ENCODE measurements around the gene SACM1L.

The SACM1L gene

GRCh38 chr3:45775571-45776300 lies 86.5 kb downstream of the SACM1L start:
- Histone ChIP-seq H3K27me3 (ENCODE audit: control insufficient read depth in 3 of 3, insufficient read depth in 3 of 3, low read depth in 1 of 3, low read length in 3 of 3) (peaks cover 0 to 10% (median 0%) of the 10 kb centered on the region in 3 experiments), H3K14ac (ENCODE audit: low read length) (peak overlapping the region; percentile 67), H3K4ac (ENCODE audit: low read length) (peak overlapping the region; percentile 79), H4K8ac (ENCODE audit: low read depth, low read length) (no peak overlapping the region), H3K4me3 (ENCODE audit: low read length in 2 of 2) (no peak overlapping the region), H2BK5ac (ENCODE audit: low read length) (no peak overlapping the region), H3K18ac (ENCODE audit: low read length) (peak overlapping the region; percentile 73), H3K27ac (replicated peaks; ENCODE audit: low read length) (no peak overlapping the region), H4K91ac (ENCODE audit: low read depth, low read length, poor library complexity) (no peak overlapping the region), H3K9me3 (replicated peaks in 1 of 2; ENCODE audit: control insufficient read depth in 2 of 2, insufficient read depth in 1 of 2, low read depth in 1 of 2, low read length in 2 of 2) (no peaks in the 10 kb centered on the region), H3K4me2 (ENCODE audit: insufficient read depth, low read length, poor library complexity, severe bottlenecking) (no peak overlapping the region), H3K23ac (ENCODE audit: low read depth, low read length, poor library complexity) (peak overlapping the region; percentile 39), H2AK5ac (ENCODE audit: low read depth, low read length) (no peak overlapping the region), H2BK15ac (ENCODE audit: low read length) (peak overlapping the region; percentile 39), H3K9ac (ENCODE audit: low read depth, low read length, poor library complexity) (no peak overlapping the region), H3K36me3 (replicated peaks in 1 of 2; ENCODE audit: control insufficient read depth in 2 of 2, insufficient read depth in 2 of 2, low read length in 2 of 2) (no peaks in the 10 kb centered on the region), H3K4me1 (ENCODE audit: control insufficient read depth in 2 of 2, insufficient read depth in 1 of 2, low read depth in 1 of 2, low read length in 2 of 2) (no peaks in the 10 kb centered on the region), H2BK12ac (ENCODE audit: low read length) (no peak overlapping the region), H2AFZ (ENCODE audit: low read length) (no peak overlapping the region), H3K79me1 (ENCODE audit: low read depth, low read length) (no peaks in the 10 kb centered on the region), H2BK120ac (ENCODE audit: low read depth, low read length) (no peak overlapping the region)
- no peak for DNase-seq (ENCODE audit: low spot score)
- WGBS, 2 donors (ENCODE audit: extremely low coverage in 2 of 2, insufficient read length in 2 of 2, insufficient replicate concordance in 1 of 2): no CpG with 5 or more reads among the region's 17 CpGs

- Histone ChIP-seq H2BK12ac (ENCODE audit: low read length) (no peak overlapping the region), H2AK5ac (ENCODE audit: low read depth, low read length) (no peak overlapping the region)
Measured at GRCh38 chr3:45776301-45776595, 87.1 kb downstream of the SACM1L start.

DNA sequence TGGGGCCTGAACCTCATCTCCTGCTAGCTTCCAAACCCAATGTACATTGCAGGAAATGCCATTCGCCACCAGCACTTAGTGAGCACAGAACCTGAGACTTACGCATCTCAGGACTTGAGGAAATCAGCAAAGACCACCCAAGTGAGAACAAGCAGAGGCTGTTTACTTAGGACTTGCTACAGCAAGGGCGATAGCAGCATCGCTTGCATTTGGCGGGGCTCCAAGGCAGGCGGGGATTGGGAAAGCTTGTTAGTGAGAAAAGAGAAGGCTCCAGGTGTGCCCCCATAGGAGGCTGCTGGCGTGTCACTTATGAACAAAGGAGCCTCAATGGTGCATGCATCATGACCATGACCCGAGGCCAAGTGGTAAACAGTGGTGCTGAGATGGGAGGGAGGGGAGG lies 87.4 kb downstream of the SACM1L start:
- Histone ChIP-seq H3K4me1 (ENCODE audit: control insufficient read depth in 2 of 2, insufficient read depth in 1 of 2, low read depth in 1 of 2, low read length in 2 of 2) (no peaks in the 10 kb centered on the region), H2BK120ac (ENCODE audit: low read depth, low read length) (no peak overlapping the region), H3K18ac (ENCODE audit: low read length) (peak overlapping the region; percentile 29), H2AFZ (ENCODE audit: low read length) (no peak overlapping the region), H3K27ac (replicated peaks; ENCODE audit: low read length) (no peak overlapping the region), H3K4me2 (ENCODE audit: insufficient read depth, low read length, poor library complexity, severe bottlenecking) (no peak overlapping the region), H3K36me3 (replicated peaks in 1 of 2; ENCODE audit: control insufficient read depth in 2 of 2, insufficient read depth in 2 of 2, low read length in 2 of 2) (no peaks in the 10 kb centered on the region), H3K79me1 (ENCODE audit: low read depth, low read length) (no peaks in the 10 kb centered on the region), H2BK5ac (ENCODE audit: low read length) (no peak overlapping the region), H3K23ac (ENCODE audit: low read depth, low read length, poor library complexity) (no peak overlapping the region), H3K27me3 (ENCODE audit: control insufficient read depth in 3 of 3, insufficient read depth in 3 of 3, low read depth in 1 of 3, low read length in 3 of 3) (peaks cover 0 to 10% (median 0%) of the 10 kb centered on the region in 3 experiments), H3K9ac (ENCODE audit: low read depth, low read length, poor library complexity) (no peak overlapping the region), H2BK12ac (ENCODE audit: low read length) (no peak overlapping the region), H3K9me3 (replicated peaks in 1 of 2; ENCODE audit: control insufficient read depth in 2 of 2, insufficient read depth in 1 of 2, low read depth in 1 of 2, low read length in 2 of 2) (no peaks in the 10 kb centered on the region), H4K8ac (ENCODE audit: low read depth, low read length) (no peak overlapping the region), H3K4ac (ENCODE audit: low read length) (no peak overlapping the region), H2BK15ac (ENCODE audit: low read length) (no peak overlapping the region), H3K14ac (ENCODE audit: low read length) (no peak overlapping the region), H2AK5ac (ENCODE audit: low read depth, low read length) (no peak overlapping the region), H4K91ac (ENCODE audit: low read depth, low read length, poor library complexity) (no peak overlapping the region), H3K4me3 (ENCODE audit: low read length in 2 of 2) (no peak overlapping the region)
- DNase-seq (ENCODE audit: low spot score): no peak
- WGBS, 2 donors (ENCODE audit: extremely low coverage in 2 of 2, insufficient read length in 2 of 2, insufficient replicate concordance in 1 of 2): no CpG with 5 or more reads among the region's 8 CpGs

More at GRCh38 chr3:45776301-45776595, 87.1 kb downstream of the SACM1L start:
- H3K27ac ChIP-seq (replicated peaks; ENCODE audit: low read length): no peak overlapping the region
- no peak overlapping the region for H3K14ac ChIP-seq (ENCODE audit: low read length)
- no peak overlapping the region for H4K91ac ChIP-seq (ENCODE audit: low read depth, low read length, poor library complexity)
- H4K8ac ChIP-seq (ENCODE audit: low read depth, low read length): no peak overlapping the region
- WGBS, 2 donors (ENCODE audit: extremely low coverage in 2 of 2, insufficient read length in 2 of 2, insufficient replicate concordance in 1 of 2): no CpG with 5 or more reads among the region's 3 CpGs
- no peaks in the 10 kb centered on the region for H3K9me3 ChIP-seq (replicated peaks in 1 of 2; ENCODE audit: control insufficient read depth in 2 of 2, insufficient read depth in 1 of 2, low read depth in 1 of 2, low read length in 2 of 2)
- H3K9ac ChIP-seq (ENCODE audit: low read depth, low read length, poor library complexity): no peak overlapping the region
- no peak for DNase-seq (ENCODE audit: low spot score)
- H2BK5ac ChIP-seq (ENCODE audit: low read length): no peak overlapping the region
- no peaks in the 10 kb centered on the region for H3K79me1 ChIP-seq (ENCODE audit: low read depth, low read length)
- no peak overlapping the region for H2BK120ac ChIP-seq (ENCODE audit: low read depth, low read length)
- no peak overlapping the region for H3K23ac ChIP-seq (ENCODE audit: low read depth, low read length, poor library complexity)
- no peaks in the 10 kb centered on the region for H3K36me3 ChIP-seq (replicated peaks in 1 of 2; ENCODE audit: control insufficient read depth in 2 of 2, insufficient read depth in 2 of 2, low read length in 2 of 2)
- no peak overlapping the region for H3K4me3 ChIP-seq (ENCODE audit: low read length in 2 of 2)
- H3K18ac ChIP-seq (ENCODE audit: low read length): peak overlapping the region; percentile 29
- no peak overlapping the region for H2BK15ac ChIP-seq (ENCODE audit: low read length)
- H3K4me1 ChIP-seq (ENCODE audit: control insufficient read depth in 2 of 2, insufficient read depth in 1 of 2, low read depth in 1 of 2, low read length in 2 of 2): no peaks in the 10 kb centered on the region
- no peak overlapping the region for H3K4me2 ChIP-seq (ENCODE audit: insufficient read depth, low read length, poor library complexity, severe bottlenecking)
- peaks cover 0 to 10% (median 0%) of the 10 kb centered on the region in 3 experiments for H3K27me3 ChIP-seq (ENCODE audit: control insufficient read depth in 3 of 3, insufficient read depth in 3 of 3, low read depth in 1 of 3, low read length in 3 of 3)
- H2AFZ ChIP-seq (ENCODE audit: low read length): no peak overlapping the region
- no peak overlapping the region for H3K4ac ChIP-seq (ENCODE audit: low read length)

- Histone ChIP-seq H3K79me1 (ENCODE audit: low read depth, low read length) (no peaks in the 10 kb centered on the region), H3K4me3 (ENCODE audit: low read length in 2 of 2) (no peak overlapping the region), H3K14ac (ENCODE audit: low read length) (no peak overlapping the region), H3K36me3 (replicated peaks in 1 of 2; ENCODE audit: control insufficient read depth in 2 of 2, insufficient read depth in 2 of 2, low read length in 2 of 2) (no peaks in the 10 kb centered on the region), H3K18ac (ENCODE audit: low read length) (no peak overlapping the region), H3K9ac (ENCODE audit: low read depth, low read length, poor library complexity) (no peak overlapping the region), H2AFZ (ENCODE audit: low read length) (no peak overlapping the region), H2AK5ac (ENCODE audit: low read depth, low read length) (no peak overlapping the region), H2BK120ac (ENCODE audit: low read depth, low read length) (no peak overlapping the region), H3K27me3 (ENCODE audit: control insufficient read depth in 3 of 3, insufficient read depth in 3 of 3, low read depth in 1 of 3, low read length in 3 of 3) (peaks cover 0 to 10% (median 0%) of the 10 kb centered on the region in 3 experiments), H4K91ac (ENCODE audit: low read depth, low read length, poor library complexity) (no peak overlapping the region), H2BK12ac (ENCODE audit: low read length) (no peak overlapping the region), H3K27ac (replicated peaks; ENCODE audit: low read length) (no peak overlapping the region), H4K8ac (ENCODE audit: low read depth, low read length) (no peak overlapping the region), H3K4me1 (ENCODE audit: control insufficient read depth in 2 of 2, insufficient read depth in 1 of 2, low read depth in 1 of 2, low read length in 2 of 2) (no peaks in the 10 kb centered on the region), H3K23ac (ENCODE audit: low read depth, low read length, poor library complexity) (no peak overlapping the region), H2BK15ac (ENCODE audit: low read length) (no peak overlapping the region), H3K4ac (ENCODE audit: low read length) (no peak overlapping the region), H2BK5ac (ENCODE audit: low read length) (no peak overlapping the region), H3K4me2 (ENCODE audit: insufficient read depth, low read length, poor library complexity, severe bottlenecking) (no peak overlapping the region), H3K9me3 (replicated peaks in 1 of 2; ENCODE audit: control insufficient read depth in 2 of 2, insufficient read depth in 1 of 2, low read depth in 1 of 2, low read length in 2 of 2) (no peaks in the 10 kb centered on the region)
- no CpG with 5 or more reads among the region's 8 CpGs for WGBS, 2 donors (ENCODE audit: extremely low coverage in 2 of 2, insufficient read length in 2 of 2, insufficient replicate concordance in 1 of 2)
- DNase-seq (ENCODE audit: low spot score): no peak
Measured at GRCh38 chr3:45777111-45777745, 88.0 kb downstream of the SACM1L start.

Measured in neuronal stem cell (in vitro differentiated cells).